IMR-90 (cell line): Measurements from ENCODE around the gene TNRC6C. TPM values are rescaled to one million over a fixed set of nuclear protein-coding genes. Genes with fewer than 3 reads are reported as not detected.
A peak's percentile ranks its signal among the peaks of the same experiment; 100 is the strongest.

Experiments used
- ATAC-seq: fragments of 200-7000 bp; cut with Tn5 transposase; 2 replicates; pipeline ENCODE4 v1.9.1; 2020; ENCODE audit warnings: low read depth, mild to moderate bottlenecking, moderate library complexity
- BruUV-seq: library from RNA; stranded (reverse); fragments of 400-500 nt; replicated peaks from 2 replicates; lab custom pipeline; 2021; lab: Mats Ljungman, UMichigan
- CTCF ChIA-PET: fragments of 300-600 bp; formaldehyde crosslinking; extraction: SDS; loops from one replicate; lab custom pipeline; 2021; ENCODE audit warnings: antibody characterized with exemption; lab: Yijun Ruan, JAX
- POLR2A ChIA-PET: fragments of 300-600 bp; sonication (Branson Sonifier 250); formaldehyde crosslinking; loops from one replicate; lab custom pipeline; 2022; ENCODE audit warnings: antibody characterized with exemption; ENCODE audit not compliant: unreplicated experiment; lab: Charles Lee
- DNase-seq: peaks from one replicate; pipeline ENCODE4 v3.0.0; 2013
- H2AFZ ChIP-seq: replicated peaks from 2 replicates; pipeline ENCODE3; 2013; ENCODE audit warnings: low read length, mild to moderate bottlenecking; ENCODE audit not compliant: poor library complexity
- H2AK5ac ChIP-seq: 2 replicates; pipeline ENCODE4 v1.6.1; 2013; ENCODE audit warnings: low read depth, low read length, inconsistent platforms
- H2AK9ac ChIP-seq: replicated peaks from 2 replicates; pipeline ENCODE3; 2013; ENCODE audit warnings: mild to moderate bottlenecking, low read depth, low read length, moderate library complexity; ENCODE audit not compliant: poor library complexity
- H2BK120ac ChIP-seq: 2 replicates; pipeline ENCODE4 v1.6.1; 2013; ENCODE audit warnings: low read depth, low read length, inconsistent platforms
- H2BK15ac ChIP-seq: 3 replicates; pipeline ENCODE4 v1.6.1; 2013; ENCODE audit warnings: low read depth, low read length, inconsistent platforms
- H2BK20ac ChIP-seq: 2 replicates; pipeline ENCODE4 v1.6.1; 2013; ENCODE audit warnings: low read depth, mild to moderate bottlenecking, inconsistent platforms, low read length, moderate library complexity
- H2BK5ac ChIP-seq: 2 replicates; pipeline ENCODE4 v1.6.1; 2013; ENCODE audit warnings: mild to moderate bottlenecking, low read depth, low read length, inconsistent platforms; ENCODE audit not compliant: poor library complexity, severe bottlenecking
- H3K14ac ChIP-seq: replicated peaks from 2 replicates; pipeline ENCODE4 v1.6.1; 2013; ENCODE audit warnings: low read depth, low read length, inconsistent platforms
- H3K18ac ChIP-seq: 2 replicates; pipeline ENCODE4 v1.6.1; 2013; ENCODE audit warnings: low read depth, low read length, control low read depth
- H3K23ac ChIP-seq: 2 replicates; pipeline ENCODE4 v1.6.1; 2013; ENCODE audit warnings: low read depth, low read length, inconsistent platforms
- H3K27ac ChIP-seq: 2 replicates; pipeline ENCODE4 v1.5.1; 2013; ENCODE audit warnings: mild to moderate bottlenecking, control low read depth, low read length; ENCODE audit not compliant: insufficient read depth
- H3K27me3 ChIP-seq: 2 replicates; pipeline ENCODE4 v1.6.1; 2013; ENCODE audit warnings: low read length; ENCODE audit not compliant: control insufficient read depth, insufficient read depth
- H3K36me3 ChIP-seq: 2 replicates; pipeline ENCODE4 v1.6.1; 2013; ENCODE audit warnings: low read length, mixed read lengths; ENCODE audit not compliant: control insufficient read depth, insufficient read depth
- H3K4ac ChIP-seq: 2 replicates; pipeline ENCODE4 v1.6.1; 2013; ENCODE audit warnings: low read depth, low read length, inconsistent platforms
- H3K4me1 ChIP-seq: 2 replicates; pipeline ENCODE4 v1.6.1; 2013; ENCODE audit warnings: low read length, mixed read lengths; ENCODE audit not compliant: control insufficient read depth, insufficient read depth
- H3K4me2 ChIP-seq: 2 replicates; pipeline ENCODE4 v1.6.1; 2013; ENCODE audit warnings: low read depth, mild to moderate bottlenecking, control low read depth, low read length, moderate library complexity
- H3K4me3 ChIP-seq: 2 replicates; pipeline ENCODE4 v1.5.1; 2013; ENCODE audit warnings: low read depth, mild to moderate bottlenecking, control low read depth, low read length, moderate library complexity; ENCODE audit not compliant: insufficient read depth
- H3K56ac ChIP-seq: 2 replicates; pipeline ENCODE4 v1.6.1; 2013; ENCODE audit warnings: low read length, inconsistent platforms; ENCODE audit not compliant: insufficient read depth; ENCODE audit errors: extremely low read depth
- H3K79me1 ChIP-seq, 2 experiments: 2 replicates each; pipeline ENCODE4 v1.6.1; 2013; ENCODE audit warnings: low read length in 2 of 2, inconsistent platforms in 1 of 2, low read depth in 1 of 2
- H3K9ac ChIP-seq: 2 replicates; pipeline ENCODE4 v1.6.1; 2013; ENCODE audit warnings: low read depth, low read length, control low read depth
- H3K9me1 ChIP-seq: 2 replicates; pipeline ENCODE4 v1.6.1; 2013; ENCODE audit warnings: low read length, inconsistent platforms; ENCODE audit not compliant: insufficient read depth
- H3K9me3 ChIP-seq: 2 replicates; pipeline ENCODE4 v1.6.1; 2013; ENCODE audit warnings: low read length; ENCODE audit not compliant: control insufficient read depth, insufficient read depth
- H4K20me1 ChIP-seq: 2 replicates; pipeline ENCODE4 v1.6.1; 2013; ENCODE audit warnings: low read length, inconsistent platforms; ENCODE audit not compliant: insufficient read depth
- H4K5ac ChIP-seq: 2 replicates; pipeline ENCODE4 v1.6.1; 2013; ENCODE audit warnings: mild to moderate bottlenecking, low read depth, low read length, control low read depth
- H4K8ac ChIP-seq, 2 experiments: 2 replicates each; pipeline ENCODE4 v1.6.1; 2013; ENCODE audit warnings: low read depth in 2 of 2, low read length in 2 of 2, control low read depth in 1 of 2, inconsistent platforms in 1 of 2
- H4K91ac ChIP-seq: 2 replicates; pipeline ENCODE4 v1.6.1; 2013; ENCODE audit warnings: low read depth, low read length, inconsistent platforms; ENCODE audit not compliant: insufficient read depth
- BHLHE40 ChIP-seq: fragments of 150-350 bp; IDR thresholded peaks from 2 replicates; pipeline ENCODE4 v1.6.1; 2016; ENCODE audit warnings: mild to moderate bottlenecking, low read depth, low read length
- CEBPB ChIP-seq: IDR thresholded peaks from 2 replicates; pipeline ENCODE4 v1.6.1; 2012; ENCODE audit warnings: low read depth, low read length, improper control_type of control experiment
- CHD1 ChIP-seq: IDR thresholded peaks from 2 replicates; pipeline ENCODE4 v1.6.1; 2012; ENCODE audit warnings: low read depth, low read length, improper control_type of control experiment
- CTCF ChIP-seq: conservative IDR thresholded peaks from 2 replicates; pipeline ENCODE4 v1.5.1; 2012; ENCODE audit warnings: mild to moderate bottlenecking, low read depth, low read length, improper control_type of control experiment
- FOS ChIP-seq: fragments of 150-350 bp; IDR thresholded peaks from 2 replicates; pipeline ENCODE4 v1.6.1; 2016; ENCODE audit warnings: low read depth, low read length
- MAFK ChIP-seq: IDR thresholded peaks from 2 replicates; pipeline ENCODE4 v1.6.1; 2012; ENCODE audit warnings: low read depth, low read length, improper control_type of control experiment
- MAZ ChIP-seq: IDR thresholded peaks from 2 replicates; pipeline ENCODE4 v1.6.1; 2012; ENCODE audit warnings: low read depth, mild to moderate bottlenecking, low read length, improper control_type of control experiment, moderate library complexity, borderline replicate concordance
- MXI1 ChIP-seq: IDR thresholded peaks from 2 replicates; pipeline ENCODE4 v1.6.1; 2012; ENCODE audit warnings: low read depth, mild to moderate bottlenecking, low read length, moderate library complexity, borderline replicate concordance
- NFE2L2 ChIP-seq: fragments of 150-350 bp; IDR thresholded peaks from 2 replicates; pipeline ENCODE4 v1.6.1; 2016; ENCODE audit warnings: low read depth, mild to moderate bottlenecking, low read length
- RAD21 ChIP-seq: IDR thresholded peaks from 2 replicates; pipeline ENCODE4 v1.6.1; 2012; ENCODE audit warnings: low read length, improper control_type of control experiment
- RCOR1 ChIP-seq: IDR thresholded peaks from 2 replicates; pipeline ENCODE4 v1.6.1; 2012; ENCODE audit warnings: mild to moderate bottlenecking, low read length, improper control_type of control experiment; ENCODE audit not compliant: insufficient replicate concordance
- RFX5 ChIP-seq: IDR thresholded peaks from 2 replicates; pipeline ENCODE4 v1.8.0; 2012; ENCODE audit warnings: low read depth, mild to moderate bottlenecking, low read length, moderate library complexity
- SMC3 ChIP-seq: fragments of 150-350 bp; IDR thresholded peaks from 2 replicates; pipeline ENCODE4 v1.6.1; 2016; ENCODE audit warnings: low read depth, mild to moderate bottlenecking, antibody characterized with exemption, low read length, moderate library complexity
- USF2 ChIP-seq: fragments of 150-350 bp; IDR thresholded peaks from 2 replicates; pipeline ENCODE4 v1.6.1; 2017; ENCODE audit warnings: mild to moderate bottlenecking, antibody characterized with exemption, low read length, low read depth
- WGBS, 2 experiments: methylation state at CpG; one replicate each; pipeline versions ENCODE4 v1.1.5 to v1.1.7; 2013; ENCODE audit warnings: missing lambda C conversion rate in 2 of 2; ENCODE audit not compliant: insufficient read length in 1 of 2; ENCODE audit errors: extremely low coverage in 2 of 2; 5-methylcytosine and 5-hydroxymethylcytosine counted together
- dilution Hi-C: fragments of 300-500 bp; cut with HindIII; formaldehyde crosslinking; loops from one replicate; pipeline ENCODE4 v1.14.3; 2018; ENCODE audit warnings: low sequenced_read_pairs; ENCODE audit not compliant: unreplicated experiment
- in situ Hi-C: fragments of 300-500 bp; cut with MboI; formaldehyde crosslinking; loops from 3 replicates; pipeline ENCODE4 v1.14.3; 2019; ENCODE audit warnings: low sequenced_read_pairs, inconsistent platforms, mixed read lengths
- intact Hi-C: fragments of 100-400 bp; cut with micrococcal nuclease; formaldehyde crosslinking; loops from 2 replicates; pipeline ENCODE4 v1.10.0; 2022
- polyA plus RNA-seq, 3 experiments: library from polyadenylated mRNA; depleted of rRNA; stranded (reverse); fragments of >200 nt; gene quantifications; 2 replicates each; pipeline ENCODE4 v1.2.3, GENCODE V29; 2012; ENCODE audit warnings: low replicate concordance in 1 of 3
- total RNA-seq: library from RNA; depleted of rRNA; stranded (reverse); fragments of >200 nt; gene quantifications from 2 replicates; pipeline ENCODE4 v1.2.3, GENCODE V29; 2012

TNRC6C gene
- total and polyA plus RNA-seq, 2 of the 4 experiments (the other 2 are of a cell fraction), result 1.6 to 2.7 TPM

GRCh38 chr17:77958716-77959125, 218 bp downstream of the TNRC6C start:
- ATAC-seq, result peak; percentile 24
- peak overlapping the region; percentile 54 for H3K4me3 ChIP-seq

More at GRCh38 chr17:77958716-77959125, 218 bp downstream of the TNRC6C start:
- peaks cover 32% of the 10 kb centered on the region for H3K27me3 ChIP-seq
- H2AK5ac ChIP-seq, result no peak overlapping the region
- no peak for DNase-seq
- no peak overlapping the region for H3K9ac ChIP-seq
- H3K4ac ChIP-seq, result no peak overlapping the region
- H3K56ac ChIP-seq, result no peak overlapping the region
- no peak overlapping the region for H4K5ac ChIP-seq
- dilution Hi-C loops, result no loop called here
- 0% methylated on average over 46 of the region's 79 CpGs; no CpG with 5 or more reads in 1 of the 2 experiments for WGBS, 2 experiments
- no peak overlapping the region for H2BK20ac ChIP-seq
- no peaks in the 10 kb centered on the region for H3K9me3 ChIP-seq
- no peak overlapping the region for H2BK15ac ChIP-seq
- no peaks in the 10 kb centered on the region; the same call in 1 of the 2 replicates for H3K4me1 ChIP-seq
- BruUV-seq, result no TSS peak
- peaks cover 15 to 36% of the 10 kb centered on the region in 2 experiments for H3K79me1 ChIP-seq
- no peak overlapping the region for H2BK5ac ChIP-seq
- peaks cover 12% of the 10 kb centered on the region for H3K9me1 ChIP-seq
- H3K36me3 ChIP-seq, result no peaks in the 10 kb centered on the region
- ChIA-PET POLR2A (interaction anchor here (0.6 to 1.2 kb wide), 8 partner anchors 21 to 537 kb away, joined by 3 to 12 read pairs (median 3); no protein-coding TSS in a partner anchor), CTCF (interaction anchor here (0.9 kb wide), 1 partner anchor 55 kb away, joined by 3 read pairs; no protein-coding TSS in a partner anchor)
- H3K4me2 ChIP-seq, result no peak overlapping the region
- H2BK120ac ChIP-seq, result no peak overlapping the region
- H3K18ac ChIP-seq, result no peak overlapping the region
- H4K20me1 ChIP-seq, result peaks cover 21% of the 10 kb centered on the region; the same call in 1 of the 2 replicates
- no peak overlapping the region for H4K8ac ChIP-seq
- H4K91ac ChIP-seq, result no peak overlapping the region
- intact Hi-C loops, result loop anchor here (2.0 kb wide), 1 partner anchor 42 kb away; no protein-coding TSS in a partner anchor
- H3K27ac ChIP-seq, result no peak overlapping the region
- no peak overlapping the region for H3K23ac ChIP-seq
- TF ChIP-seq CTCF (no peak), CHD1 (no peak), RFX5 (no peak), RAD21 (no peak), MAFK (no peak), MAZ (no peak), USF2 (no peak), RCOR1 (no peak), SMC3 (no peak), BHLHE40 (no peak), CEBPB (no peak), MXI1 (no peak), FOS (no peak), NFE2L2 (no peak)
- peak overlapping the region; percentile 94 for H2AFZ ChIP-seq
- in situ Hi-C loops, result no loop called here
- no peak overlapping the region for H3K14ac ChIP-seq
- H2AK9ac ChIP-seq, result peak overlapping the region; percentile 39
